ENCODE results near the gene ELF4.

DNA sequence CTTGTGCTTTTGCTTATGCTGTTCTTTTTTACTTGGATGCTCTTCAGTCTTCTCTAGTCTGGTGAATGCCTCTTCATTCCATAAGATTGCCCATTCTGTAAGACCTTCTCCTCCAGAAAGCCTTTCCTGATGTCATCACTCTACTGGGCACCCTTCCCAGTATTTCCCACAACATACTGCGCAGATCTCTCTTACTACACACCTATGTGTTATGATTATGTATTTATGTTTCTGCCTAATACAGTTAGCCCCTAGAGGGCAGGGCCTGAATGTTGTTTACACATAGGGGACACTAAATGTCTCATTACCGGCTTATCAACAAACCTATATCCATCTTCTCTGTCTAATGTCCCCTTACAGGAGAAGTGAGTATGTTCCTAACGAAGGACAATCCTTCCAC, 34.2 kb upstream of the ELF4 start:
- TF ChIP-seq CTCF (IDR thresholded peaks at IDR 0.05; ENCODE audit: poor library complexity): no peak
- TF ChIP-seq EZH2phosphoT487 (IDR thresholded peaks at IDR 0.05; ENCODE audit: low read depth, severe bottlenecking, unreplicated experiment): no peak

All from hepatocyte (in vitro differentiated cells).